K562 (cell line): ENCODE measurements around the gene RRBP1. TPM values are rescaled to one million over a fixed set of nuclear protein-coding genes. Genes with fewer than 3 reads are reported as not detected.

Source experiments
- ARID1B ChIP-seq: fragments of 450-650 bp; IDR thresholded peaks from 2 replicates; pipeline ENCODE4 v1.6.1; 2016; ENCODE audit warnings: antibody characterized with exemption, mild to moderate bottlenecking, inconsistent platforms
- HDAC6 ChIP-seq: IDR thresholded peaks from 2 replicates; pipeline ENCODE4 v1.6.1; 2012; ENCODE audit warnings: low read depth, mild to moderate bottlenecking, control low read depth, inconsistent platforms, low read length, moderate library complexity
- KLF10 ChIP-seq: fragments of 250-450 bp; sonication (Bioruptor Pico); IDR thresholded peaks from 2 replicates; pipeline ENCODE4 v1.6.1; 2021; ENCODE audit warnings: matching md5 sums
- POLR2G ChIP-seq: fragments of 200-400 bp; formaldehyde crosslinking; IDR thresholded peaks from 2 replicates; pipeline ENCODE4 v1.6.1; 2017; ENCODE audit warnings: low read depth, mild to moderate bottlenecking, antibody characterized with exemption, low read length, moderate library complexity
- PRMT5 ChIP-seq: sonication (generic); formaldehyde crosslinking; IDR thresholded peaks from 2 replicates; pipeline ENCODE4 v1.5.0; 2020; ENCODE audit warnings: missing genetic modification reagents
- STAT5A ChIP-seq: IDR thresholded peaks from 2 replicates; pipeline ENCODE4 v1.6.1; 2012; ENCODE audit warnings: low read length, inconsistent platforms, borderline replicate concordance
- TCF7L2 ChIP-seq: fragments of 150-350 bp; IDR thresholded peaks from 2 replicates; pipeline ENCODE4 v1.6.1; 2016; ENCODE audit warnings: low read depth, mild to moderate bottlenecking, low read length, moderate library complexity
- ZEB2 ChIP-seq: fragments of 450-650 bp; IDR thresholded peaks from 2 replicates; pipeline ENCODE4 v1.6.1; 2016
- ZNF239 ChIP-seq: fragments of 250-450 bp; sonication (Bioruptor Pico); IDR thresholded peaks from 2 replicates; pipeline ENCODE4 v1.4.0; 2020; ENCODE audit warnings: mild to moderate bottlenecking
- polyA plus RNA-seq, 8 experiments: library from polyadenylated mRNA; depleted of rRNA in 4 of 8; stranded (reverse) in 5 of 8; unstranded in 3 of 8; fragments of >200 nt; fragmentation: Nextera tagmentation in 2 of 8; fragmentation: Illumina TruSeq in 1 of 8; extraction: Ambion mirVana in 2 of 8; extraction: Trizol in 1 of 8; gene quantifications; 2 replicates each; pipeline versions ENCODE4 v1.2.1 to v1.2.3, GENCODE V29; 2011 to 2014; ENCODE audit warnings: inconsistent platforms in 1 of 8, missing spikeins in 1 of 8
- total RNA-seq, 7 experiments: library from RNA; depleted of rRNA in 6 of 7; stranded (reverse); fragments of >200 nt in 6 of 7; fragmentation: Illumina TruSeq in 2 of 7; extraction: Trizol in 2 of 7; gene quantifications; 2 replicates each; pipeline versions ENCODE4 v1.2.1 to v1.2.3, GENCODE V29; 2011 to 2021; ENCODE audit warnings: low replicate concordance in 1 of 7
- TF ChIP-seq, protein P1 (sequence below): sonication (generic); formaldehyde crosslinking; IDR thresholded peaks from 2 replicates; pipeline ENCODE4 v1.8.0; 2023; ENCODE audit warnings: missing genetic modification reagents, mild to moderate bottlenecking, borderline replicate concordance
- TF ChIP-seq, protein P2 (sequence below): fragments of 450-650 bp; IDR thresholded peaks from 2 replicates; pipeline ENCODE4 v1.6.1; 2016; ENCODE audit warnings: missing biosample characterization, missing genetic modification characterization
- TF ChIP-seq, protein P3 (sequence below): fragments of 250-450 bp; sonication (Bioruptor Pico); IDR thresholded peaks from 2 replicates; pipeline ENCODE4 v1.4.0; 2020; ENCODE audit warnings: mild to moderate bottlenecking, moderate library complexity
- TF ChIP-seq, protein P4 (sequence below): sonication (generic); formaldehyde crosslinking; IDR thresholded peaks from 2 replicates; pipeline ENCODE4 v1.4.0; 2020; ENCODE audit warnings: mild to moderate bottlenecking, missing genetic modification reagents
- TF ChIP-seq, protein P5 (sequence below): fragments of 250-450 bp; sonication (Bioruptor Pico); IDR thresholded peaks from 2 replicates; pipeline ENCODE4 v1.4.0; 2020

The RRBP1 gene
- total and polyA plus RNA-seq, 9 of the 15 experiments (the other 6 are each of a cell fraction or from before 2014, with no cell fraction given): 0.84 to 32.0 (median 17.6) TPM

DNA sequence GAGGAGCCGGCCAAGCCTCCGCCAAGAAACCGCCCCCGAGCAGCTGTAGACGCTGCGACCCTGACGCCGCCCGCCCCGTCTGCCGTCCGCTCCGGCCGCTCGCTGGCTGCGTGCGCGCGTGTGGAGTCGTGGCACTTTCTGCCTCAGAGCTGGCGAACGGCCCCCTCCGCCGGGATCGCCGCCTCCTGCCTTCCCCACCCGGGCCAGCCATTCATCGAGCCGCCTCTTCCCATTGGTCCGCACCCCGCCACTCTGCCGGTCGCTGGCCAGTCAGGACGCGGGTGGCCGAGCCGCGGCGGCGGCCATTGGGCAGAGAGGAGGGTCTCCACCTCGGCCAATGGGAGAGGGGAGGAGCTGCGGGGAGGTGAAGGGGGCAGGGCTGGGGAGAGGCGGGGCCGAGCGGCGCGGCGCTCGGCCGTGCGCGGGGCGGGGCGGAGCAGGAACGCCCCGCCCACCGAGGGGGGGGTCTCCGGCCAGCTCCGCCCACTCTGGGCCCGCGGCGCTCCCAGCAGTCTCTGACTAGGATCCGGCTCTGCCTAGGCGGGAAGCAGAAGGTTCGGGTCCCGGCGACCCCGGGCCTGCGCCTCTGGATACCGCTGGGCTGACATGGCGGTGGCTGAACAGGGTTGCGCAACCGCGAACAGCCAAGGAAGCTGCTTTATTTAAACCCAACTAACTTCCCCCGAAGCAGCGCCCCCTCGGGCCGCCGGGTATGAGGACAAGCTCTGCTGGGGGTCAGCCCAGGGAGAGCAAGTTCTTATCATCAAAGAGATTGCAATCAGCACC lies at the start of gene RRBP1 (continued):
- TF ChIP-seq, protein P1, sequence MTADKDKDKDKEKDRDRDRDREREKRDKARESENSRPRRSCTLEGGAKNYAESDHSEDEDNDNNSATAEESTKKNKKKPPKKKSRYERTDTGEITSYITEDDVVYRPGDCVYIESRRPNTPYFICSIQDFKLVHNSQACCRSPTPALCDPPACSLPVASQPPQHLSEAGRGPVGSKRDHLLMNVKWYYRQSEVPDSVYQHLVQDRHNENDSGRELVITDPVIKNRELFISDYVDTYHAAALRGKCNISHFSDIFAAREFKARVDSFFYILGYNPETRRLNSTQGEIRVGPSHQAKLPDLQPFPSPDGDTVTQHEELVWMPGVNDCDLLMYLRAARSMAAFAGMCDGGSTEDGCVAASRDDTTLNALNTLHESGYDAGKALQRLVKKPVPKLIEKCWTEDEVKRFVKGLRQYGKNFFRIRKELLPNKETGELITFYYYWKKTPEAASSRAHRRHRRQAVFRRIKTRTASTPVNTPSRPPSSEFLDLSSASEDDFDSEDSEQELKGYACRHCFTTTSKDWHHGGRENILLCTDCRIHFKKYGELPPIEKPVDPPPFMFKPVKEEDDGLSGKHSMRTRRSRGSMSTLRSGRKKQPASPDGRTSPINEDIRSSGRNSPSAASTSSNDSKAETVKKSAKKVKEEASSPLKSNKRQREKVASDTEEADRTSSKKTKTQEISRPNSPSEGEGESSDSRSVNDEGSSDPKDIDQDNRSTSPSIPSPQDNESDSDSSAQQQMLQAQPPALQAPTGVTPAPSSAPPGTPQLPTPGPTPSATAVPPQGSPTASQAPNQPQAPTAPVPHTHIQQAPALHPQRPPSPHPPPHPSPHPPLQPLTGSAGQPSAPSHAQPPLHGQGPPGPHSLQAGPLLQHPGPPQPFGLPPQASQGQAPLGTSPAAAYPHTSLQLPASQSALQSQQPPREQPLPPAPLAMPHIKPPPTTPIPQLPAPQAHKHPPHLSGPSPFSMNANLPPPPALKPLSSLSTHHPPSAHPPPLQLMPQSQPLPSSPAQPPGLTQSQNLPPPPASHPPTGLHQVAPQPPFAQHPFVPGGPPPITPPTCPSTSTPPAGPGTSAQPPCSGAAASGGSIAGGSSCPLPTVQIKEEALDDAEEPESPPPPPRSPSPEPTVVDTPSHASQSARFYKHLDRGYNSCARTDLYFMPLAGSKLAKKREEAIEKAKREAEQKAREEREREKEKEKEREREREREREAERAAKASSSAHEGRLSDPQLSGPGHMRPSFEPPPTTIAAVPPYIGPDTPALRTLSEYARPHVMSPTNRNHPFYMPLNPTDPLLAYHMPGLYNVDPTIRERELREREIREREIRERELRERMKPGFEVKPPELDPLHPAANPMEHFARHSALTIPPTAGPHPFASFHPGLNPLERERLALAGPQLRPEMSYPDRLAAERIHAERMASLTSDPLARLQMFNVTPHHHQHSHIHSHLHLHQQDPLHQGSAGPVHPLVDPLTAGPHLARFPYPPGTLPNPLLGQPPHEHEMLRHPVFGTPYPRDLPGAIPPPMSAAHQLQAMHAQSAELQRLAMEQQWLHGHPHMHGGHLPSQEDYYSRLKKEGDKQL: no peak
- TF ChIP-seq POLR2G: peak; percentile 92
- TF ChIP-seq, protein P2, sequence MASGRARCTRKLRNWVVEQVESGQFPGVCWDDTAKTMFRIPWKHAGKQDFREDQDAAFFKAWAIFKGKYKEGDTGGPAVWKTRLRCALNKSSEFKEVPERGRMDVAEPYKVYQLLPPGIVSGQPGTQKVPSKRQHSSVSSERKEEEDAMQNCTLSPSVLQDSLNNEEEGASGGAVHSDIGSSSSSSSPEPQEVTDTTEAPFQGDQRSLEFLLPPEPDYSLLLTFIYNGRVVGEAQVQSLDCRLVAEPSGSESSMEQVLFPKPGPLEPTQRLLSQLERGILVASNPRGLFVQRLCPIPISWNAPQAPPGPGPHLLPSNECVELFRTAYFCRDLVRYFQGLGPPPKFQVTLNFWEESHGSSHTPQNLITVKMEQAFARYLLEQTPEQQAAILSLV: peak; percentile 73
- TF ChIP-seq ZNF239 (CRISPR knock-in tag): no peak
- TF ChIP-seq, protein P3, sequence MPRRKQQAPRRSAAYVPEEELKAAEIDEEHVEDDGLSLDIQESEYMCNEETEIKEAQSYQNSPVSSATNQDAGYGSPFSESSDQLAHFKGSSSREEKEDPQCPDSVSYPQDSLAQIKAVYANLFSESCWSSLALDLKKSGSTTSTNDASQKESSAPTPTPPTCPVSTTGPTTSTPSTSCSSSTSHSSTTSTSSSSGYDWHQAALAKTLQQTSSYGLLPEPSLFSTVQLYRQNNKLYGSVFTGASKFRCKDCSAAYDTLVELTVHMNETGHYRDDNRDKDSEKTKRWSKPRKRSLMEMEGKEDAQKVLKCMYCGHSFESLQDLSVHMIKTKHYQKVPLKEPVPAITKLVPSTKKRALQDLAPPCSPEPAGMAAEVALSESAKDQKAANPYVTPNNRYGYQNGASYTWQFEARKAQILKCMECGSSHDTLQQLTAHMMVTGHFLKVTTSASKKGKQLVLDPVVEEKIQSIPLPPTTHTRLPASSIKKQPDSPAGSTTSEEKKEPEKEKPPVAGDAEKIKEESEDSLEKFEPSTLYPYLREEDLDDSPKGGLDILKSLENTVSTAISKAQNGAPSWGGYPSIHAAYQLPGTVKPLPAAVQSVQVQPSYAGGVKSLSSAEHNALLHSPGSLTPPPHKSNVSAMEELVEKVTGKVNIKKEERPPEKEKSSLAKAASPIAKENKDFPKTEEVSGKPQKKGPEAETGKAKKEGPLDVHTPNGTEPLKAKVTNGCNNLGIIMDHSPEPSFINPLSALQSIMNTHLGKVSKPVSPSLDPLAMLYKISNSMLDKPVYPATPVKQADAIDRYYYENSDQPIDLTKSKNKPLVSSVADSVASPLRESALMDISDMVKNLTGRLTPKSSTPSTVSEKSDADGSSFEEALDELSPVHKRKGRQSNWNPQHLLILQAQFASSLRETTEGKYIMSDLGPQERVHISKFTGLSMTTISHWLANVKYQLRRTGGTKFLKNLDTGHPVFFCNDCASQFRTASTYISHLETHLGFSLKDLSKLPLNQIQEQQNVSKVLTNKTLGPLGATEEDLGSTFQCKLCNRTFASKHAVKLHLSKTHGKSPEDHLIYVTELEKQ (CRISPR knock-in tag): no peak
- no peak for TF ChIP-seq TCF7L2
- TF ChIP-seq STAT5A: no peak
- peak; percentile 59 for TF ChIP-seq ARID1B
- TF ChIP-seq, protein P4, sequence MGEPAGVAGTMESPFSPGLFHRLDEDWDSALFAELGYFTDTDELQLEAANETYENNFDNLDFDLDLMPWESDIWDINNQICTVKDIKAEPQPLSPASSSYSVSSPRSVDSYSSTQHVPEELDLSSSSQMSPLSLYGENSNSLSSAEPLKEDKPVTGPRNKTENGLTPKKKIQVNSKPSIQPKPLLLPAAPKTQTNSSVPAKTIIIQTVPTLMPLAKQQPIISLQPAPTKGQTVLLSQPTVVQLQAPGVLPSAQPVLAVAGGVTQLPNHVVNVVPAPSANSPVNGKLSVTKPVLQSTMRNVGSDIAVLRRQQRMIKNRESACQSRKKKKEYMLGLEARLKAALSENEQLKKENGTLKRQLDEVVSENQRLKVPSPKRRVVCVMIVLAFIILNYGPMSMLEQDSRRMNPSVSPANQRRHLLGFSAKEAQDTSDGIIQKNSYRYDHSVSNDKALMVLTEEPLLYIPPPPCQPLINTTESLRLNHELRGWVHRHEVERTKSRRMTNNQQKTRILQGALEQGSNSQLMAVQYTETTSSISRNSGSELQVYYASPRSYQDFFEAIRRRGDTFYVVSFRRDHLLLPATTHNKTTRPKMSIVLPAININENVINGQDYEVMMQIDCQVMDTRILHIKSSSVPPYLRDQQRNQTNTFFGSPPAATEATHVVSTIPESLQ (CRISPR knock-in tag): no peak
- no peak for TF ChIP-seq ZEB2
- no peak for TF ChIP-seq PRMT5 (CRISPR knock-in tag)
- TF ChIP-seq, protein P5, sequence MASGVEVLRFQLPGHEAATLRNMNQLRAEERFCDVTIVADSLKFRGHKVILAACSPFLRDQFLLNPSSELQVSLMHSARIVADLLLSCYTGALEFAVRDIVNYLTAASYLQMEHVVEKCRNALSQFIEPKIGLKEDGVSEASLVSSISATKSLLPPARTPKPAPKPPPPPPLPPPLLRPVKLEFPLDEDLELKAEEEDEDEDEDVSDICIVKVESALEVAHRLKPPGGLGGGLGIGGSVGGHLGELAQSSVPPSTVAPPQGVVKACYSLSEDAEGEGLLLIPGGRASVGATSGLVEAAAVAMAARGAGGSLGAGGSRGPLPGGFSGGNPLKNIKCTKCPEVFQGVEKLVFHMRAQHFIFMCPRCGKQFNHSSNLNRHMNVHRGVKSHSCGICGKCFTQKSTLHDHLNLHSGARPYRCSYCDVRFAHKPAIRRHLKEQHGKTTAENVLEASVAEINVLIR (CRISPR knock-in tag): no peak
- TF ChIP-seq HDAC6: no peak
- TF ChIP-seq KLF10 (CRISPR knock-in tag): no peak
